Activated CD8-positive, alpha-beta memory T cell treated with anti-CD3 and anti-CD28 coated beads for 48 hours (primary cell): ENCODE measurements around the gene KIAA0319L.
"Not testable (repeated sequence)": the region's sequence is repeated elsewhere in the genome, so short reads cannot be mapped to it uniquely, and the experiment has no call there.

Source experiments
- DNase-seq, 3 experiments: peaks; one replicate each; pipeline ENCODE4 v3.0.0-alpha.2; 2020; ENCODE audit warnings: low read depth in 2 of 3, low spot score in 2 of 3

KIAA0319L gene

GRCh38 chr1:35557118-35557610 lies at the start of gene KIAA0319L:
Gene KIAA0319L (minus strand): TSS chr1:35557403. CDS start chr1:35554491, 2,912 bp downstream.
- DNase-seq = no peak

- DNase-seq = no peak
Measured at GRCh38 chr1:35605867-35606182, 48.6 kb upstream of the KIAA0319L start.

GRCh38 chr1:35605071-35605866 lies 48.1 kb upstream of the KIAA0319L start:
- DNase-seq = no peak

- DNase-seq = no peak
Measured at GRCh38 chr1:35603941-35604340, 46.7 kb upstream of the KIAA0319L start.

GRCh38 chr1:35603468-35603867 lies 46.3 kb upstream of the KIAA0319L start:
- DNase-seq = no peak

GRCh38 chr1:35600593-35600992 lies 43.4 kb upstream of the KIAA0319L start:
- DNase-seq = no peak

GRCh38 chr1:35599411-35599810 lies 42.2 kb upstream of the KIAA0319L start:
- no peak for DNase-seq

- no peak for DNase-seq
Measured at GRCh38 chr1:35598895-35599294, 41.7 kb upstream of the KIAA0319L start.

GRCh38 chr1:35597870-35598269 lies 40.7 kb upstream of the KIAA0319L start:
- DNase-seq = no peak

- DNase-seq = no peak
Measured at GRCh38 chr1:35595684-35596083, 38.5 kb upstream of the KIAA0319L start.

- no peak for DNase-seq
Measured at GRCh38 chr1:35594005-35594760, 37.0 kb upstream of the KIAA0319L start.

- DNase-seq = no peak
Measured at GRCh38 chr1:35592991-35593769, 36.0 kb upstream of the KIAA0319L start.

GRCh38 chr1:35591211-35591610 lies 34.0 kb upstream of the KIAA0319L start:
- DNase-seq = no peak

- DNase-seq = no peak
Measured at GRCh38 chr1:35590476-35591040, 33.4 kb upstream of the KIAA0319L start.

- no peak for DNase-seq
Measured at GRCh38 chr1:35589516-35590427, 32.6 kb upstream of the KIAA0319L start.

GRCh38 chr1:35588197-35588910 lies 31.2 kb upstream of the KIAA0319L start:
- DNase-seq = no peak

GRCh38 chr1:35587736-35588135 lies 30.5 kb upstream of the KIAA0319L start:
- no peak for DNase-seq

- DNase-seq = no peak
Measured at GRCh38 chr1:35586808-35587207, 29.6 kb upstream of the KIAA0319L start.

- not testable (repeated sequence) for DNase-seq
Measured at GRCh38 chr1:35585805-35586204, 28.6 kb upstream of the KIAA0319L start.

GRCh38 chr1:35585281-35585680 lies 28.1 kb upstream of the KIAA0319L start:
- no peak for DNase-seq
